HG03025 (cell line): ENCODE data around the gene CMBL.

ENCODE experiments used
- ATAC-seq: cut with Tn5 transposase; IDR thresholded peaks from one replicate; pipeline ENCODE4 v1.9.1; 2021; ENCODE audit warnings: mild to moderate bottlenecking, moderate library complexity; ENCODE audit not compliant: unreplicated experiment, low FRiP score

Gene CMBL

DNA sequence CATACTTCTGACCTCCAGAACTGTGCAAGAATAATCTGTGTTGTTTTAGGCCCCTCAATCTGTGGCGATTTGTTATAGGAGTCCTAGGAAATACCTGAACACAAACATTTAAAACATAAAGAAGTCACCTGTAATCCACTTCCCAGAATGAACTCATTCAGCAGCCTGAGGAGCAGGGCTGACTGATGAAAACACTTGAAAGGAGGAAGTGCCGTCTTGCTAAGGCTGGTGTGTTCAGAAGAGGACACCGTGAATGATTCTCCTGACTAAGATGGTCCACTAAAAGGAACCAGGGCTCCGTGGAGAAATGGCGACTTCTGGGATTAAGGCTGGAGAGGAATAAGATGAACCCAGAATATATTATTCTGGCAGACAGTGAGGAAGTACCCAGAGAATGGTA is 27.1 kb upstream of the CMBL start:
- ATAC-seq = no peak

DNA sequence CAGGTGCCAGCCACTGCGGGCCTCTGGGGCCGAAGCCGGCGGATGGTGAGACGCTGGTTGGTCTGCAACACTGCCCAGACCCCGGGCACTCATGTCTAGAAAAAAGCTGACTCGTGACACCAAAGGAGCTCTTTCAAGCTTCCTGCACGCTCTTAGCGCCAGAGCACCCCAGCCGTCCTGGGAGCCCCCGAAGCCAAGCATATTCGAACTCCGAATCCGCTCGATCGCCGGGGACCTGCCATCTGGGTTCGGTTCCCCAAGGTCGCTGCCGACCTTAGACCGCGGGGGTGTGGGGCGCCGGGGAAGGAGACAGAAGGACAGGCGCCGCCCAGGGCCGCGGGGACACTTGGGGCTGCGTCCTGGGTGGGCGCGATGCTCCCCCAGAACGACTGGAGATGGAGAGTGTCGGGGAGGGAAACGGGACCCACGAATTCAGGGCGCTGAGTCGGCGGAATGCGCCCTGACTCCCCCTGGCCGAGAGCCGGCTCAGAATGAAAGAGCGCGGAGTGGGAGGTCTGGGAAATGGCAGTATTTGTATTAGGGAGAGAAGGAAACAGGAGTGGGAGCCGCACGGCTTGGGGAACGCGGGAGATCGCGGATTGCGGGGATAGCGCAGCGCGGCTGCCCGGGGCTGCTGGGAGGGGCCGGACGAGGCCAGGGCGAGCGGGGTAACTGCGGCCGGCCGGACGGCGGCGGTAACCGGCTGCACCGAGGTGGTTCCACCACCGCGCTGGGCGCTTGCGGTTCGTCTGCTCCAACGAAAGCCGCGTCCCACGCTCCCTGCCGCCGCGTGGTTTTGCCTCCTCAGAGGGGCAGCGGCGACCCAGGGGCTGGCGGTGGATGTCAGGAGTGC is 25.7 kb upstream of the CMBL start:
- no peak for ATAC-seq

- no peak for ATAC-seq
Observed at GRCh38 chr5:10332301-10332700, 24.6 kb upstream of the CMBL start.

DNA sequence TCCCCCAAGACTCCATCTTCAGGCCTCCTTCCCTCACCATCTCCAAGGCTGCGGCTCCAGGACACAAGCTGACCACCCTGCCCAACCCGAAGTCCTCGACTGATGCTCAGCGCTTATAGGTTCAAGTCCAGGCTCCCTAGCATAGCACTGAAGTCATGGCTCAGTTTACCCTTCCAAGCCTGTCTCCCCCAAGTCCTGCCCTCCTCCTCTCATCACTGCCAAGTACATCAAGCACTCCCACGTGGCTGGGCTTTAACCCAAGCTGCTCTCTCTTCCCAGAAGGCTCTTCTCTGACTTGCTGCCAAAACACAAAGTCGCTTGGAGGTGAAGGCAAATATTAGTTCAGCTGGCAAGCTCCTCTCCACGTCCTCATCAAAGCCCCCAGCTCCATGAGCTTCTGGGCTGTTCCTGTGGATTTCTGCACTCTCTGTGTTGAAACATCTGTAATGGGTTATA is 23.7 kb upstream of the CMBL start:
- ATAC-seq = no peak

GRCh38 chr5:10330511-10331230 is 23.0 kb upstream of the CMBL start:
- no peak for ATAC-seq

- ATAC-seq = no peak
Observed at GRCh38 chr5:10329820-10330481, 22.2 kb upstream of the CMBL start.

DNA sequence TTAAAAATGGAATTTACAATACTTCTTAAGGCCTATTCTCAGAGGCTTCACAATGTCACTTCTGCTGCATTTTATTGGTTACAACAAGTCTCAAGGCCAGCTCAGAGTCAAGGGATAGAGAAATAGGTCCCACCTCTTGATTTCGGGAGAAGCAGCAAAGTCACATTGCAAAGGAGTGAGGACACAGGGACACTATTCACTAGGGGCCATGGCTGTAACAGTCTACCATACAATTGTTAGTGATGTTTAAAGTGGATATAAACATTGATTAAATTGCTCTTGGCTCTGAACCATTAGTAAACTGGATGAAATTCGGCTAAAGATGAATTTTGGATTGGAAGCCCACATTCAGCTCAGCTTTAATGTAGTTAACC is 21.7 kb upstream of the CMBL start:
- ATAC-seq = no peak

DNA sequence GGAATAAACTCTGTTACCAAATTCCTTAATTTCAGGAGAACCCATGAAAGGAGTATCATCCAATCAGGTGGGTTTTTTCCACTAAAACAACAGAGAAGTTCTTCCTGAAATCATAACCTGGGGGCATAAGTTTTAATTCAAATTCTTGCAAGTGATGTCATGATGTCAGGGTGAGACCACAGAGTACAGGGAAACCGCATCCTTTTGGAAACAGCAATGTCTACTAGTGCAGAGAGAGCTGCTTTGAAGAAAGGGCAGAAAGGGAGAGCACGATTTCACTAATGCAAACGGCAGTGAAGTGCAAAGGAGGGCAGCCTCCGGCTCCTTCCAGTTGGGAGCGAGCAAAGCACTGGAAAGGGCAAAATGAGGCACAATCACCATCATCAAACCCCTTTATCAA is 20.6 kb upstream of the CMBL start:
- no peak for ATAC-seq

DNA sequence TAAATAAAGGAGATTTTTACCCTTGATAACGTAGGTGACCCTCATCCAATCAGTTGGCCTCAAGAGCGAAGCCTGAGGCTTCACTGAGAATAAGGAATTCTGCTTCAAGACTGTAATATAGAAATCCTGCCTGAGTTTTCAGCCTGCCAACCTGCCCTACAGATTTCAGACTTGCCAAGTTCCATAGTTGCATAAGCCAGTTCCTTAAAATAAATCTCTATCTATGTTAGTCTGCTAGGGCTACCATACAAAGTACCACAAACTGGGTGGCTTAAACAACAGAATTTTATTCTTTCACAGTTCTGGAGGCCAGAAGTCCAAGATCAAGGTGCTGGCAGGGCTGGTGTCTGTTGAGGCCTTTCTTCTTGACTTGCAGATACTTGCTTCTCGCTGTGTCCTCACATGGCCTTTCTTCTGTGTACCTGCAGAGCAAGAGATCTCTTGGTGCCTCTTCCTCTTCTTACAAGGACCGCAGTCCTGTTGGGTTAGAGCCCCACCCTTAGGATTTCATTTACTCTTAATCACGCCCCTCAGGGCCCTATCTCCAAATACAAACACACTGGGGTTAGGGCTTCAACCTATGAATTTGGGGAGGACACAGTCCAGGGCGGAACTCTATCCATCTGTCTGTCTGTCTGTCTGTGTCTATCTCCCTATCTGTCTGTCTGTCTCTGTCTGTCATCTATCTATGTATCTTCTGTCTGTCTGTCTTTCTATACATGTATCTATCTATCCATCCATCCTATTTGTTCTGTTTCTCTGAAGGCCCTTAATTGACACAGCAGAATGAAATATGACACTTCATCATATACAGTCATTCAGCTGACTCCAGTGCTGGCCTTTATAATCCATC is 17.0 kb upstream of the CMBL start:
- no peak for ATAC-seq

DNA sequence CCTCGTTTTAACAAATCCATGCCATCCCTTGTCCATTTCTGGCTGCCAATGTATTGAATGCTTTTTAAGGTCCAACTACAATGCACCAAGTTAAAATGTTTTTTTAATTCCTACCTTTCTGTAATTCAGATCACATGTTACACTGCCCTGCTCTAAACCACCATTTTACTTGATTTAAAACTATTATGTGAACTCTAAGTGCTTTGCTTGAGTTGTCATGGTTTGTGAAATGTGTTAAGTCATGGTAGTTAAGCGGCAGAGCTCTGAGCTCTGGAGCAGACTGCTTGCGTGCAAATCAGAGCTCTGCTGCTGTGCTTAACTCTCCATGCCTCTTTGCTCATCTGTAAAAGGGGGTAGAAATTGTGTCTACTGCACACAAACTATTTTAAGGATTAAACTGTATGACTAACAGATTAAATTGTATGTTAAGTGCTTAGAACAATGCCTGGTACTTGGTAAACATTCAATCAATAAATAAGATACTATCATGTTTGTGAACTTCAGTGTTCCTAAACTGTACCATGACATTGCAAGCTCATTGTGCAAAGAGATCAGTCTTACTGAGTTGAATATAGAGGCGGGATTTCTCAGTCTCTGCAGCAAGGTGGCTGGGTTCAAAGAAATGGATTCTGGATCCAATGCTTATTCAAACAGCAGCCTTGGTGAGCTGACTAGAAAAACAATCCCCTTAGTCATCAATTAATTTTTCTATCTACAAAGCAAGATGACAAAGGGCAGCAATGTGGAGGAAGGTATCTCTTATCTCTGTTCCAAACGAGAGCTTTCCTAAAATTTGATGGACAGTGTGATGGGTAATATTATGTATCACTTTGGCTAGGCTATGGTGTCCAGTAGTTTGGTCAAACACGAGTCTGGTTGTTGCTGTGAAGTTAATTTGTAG is 16.1 kb upstream of the CMBL start:
- no peak for ATAC-seq

GRCh38 chr5:10321882-10322281 is 14.2 kb upstream of the CMBL start:
- no peak for ATAC-seq

DNA sequence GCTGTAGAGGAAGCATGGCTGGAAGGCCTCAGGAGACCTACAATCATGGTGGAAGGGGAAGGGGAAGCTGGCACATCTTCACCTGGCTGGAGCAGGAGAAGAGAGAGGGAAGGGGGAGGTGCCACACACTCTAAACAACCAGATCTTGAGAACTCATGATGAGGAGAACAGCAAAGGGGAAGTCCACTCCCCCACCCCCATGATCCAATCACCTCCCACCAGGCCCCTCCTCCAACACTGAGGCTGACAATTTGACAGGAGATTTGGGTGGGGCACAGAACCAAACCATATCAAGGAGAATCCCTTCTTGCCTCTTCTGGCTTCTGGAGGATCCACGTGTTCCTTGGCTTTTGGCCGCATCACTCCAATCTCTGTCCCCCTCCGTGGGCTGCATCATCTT is 13.1 kb upstream of the CMBL start:
- no peak for ATAC-seq

DNA sequence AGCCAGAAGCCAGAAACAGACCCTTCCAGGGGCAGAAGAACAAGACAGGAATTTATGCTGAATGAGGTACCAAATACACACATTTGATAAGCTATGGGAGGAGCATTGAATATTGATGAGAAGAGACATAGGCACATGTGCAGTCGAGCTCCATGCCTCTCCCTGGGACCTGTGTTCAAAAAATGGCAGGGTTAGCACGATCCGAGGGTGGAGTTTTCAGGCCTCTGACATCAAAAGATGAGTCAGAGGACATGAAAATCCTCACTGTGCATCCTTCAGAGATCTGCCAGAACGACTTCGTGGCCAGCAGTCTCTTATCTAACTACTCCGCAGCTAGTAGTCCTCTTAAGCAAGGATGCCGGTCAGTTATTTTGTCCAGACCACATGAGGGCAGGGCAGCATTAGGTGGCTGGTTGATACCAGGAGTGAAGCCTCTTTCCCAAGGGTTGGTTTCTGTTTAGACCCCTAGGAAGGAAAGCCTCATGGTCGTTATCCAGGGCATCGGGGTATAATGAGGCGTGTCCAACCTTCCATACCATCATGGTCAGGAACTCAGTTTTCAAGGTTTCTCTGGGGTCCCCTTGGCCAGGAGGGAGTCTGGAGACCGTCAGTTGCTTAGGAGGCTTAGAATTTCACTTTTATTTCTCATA is 11.6 kb upstream of the CMBL start:
- no peak for ATAC-seq

- no peak for ATAC-seq
Observed at GRCh38 chr5:10317825-10318682, 10.4 kb upstream of the CMBL start.

DNA sequence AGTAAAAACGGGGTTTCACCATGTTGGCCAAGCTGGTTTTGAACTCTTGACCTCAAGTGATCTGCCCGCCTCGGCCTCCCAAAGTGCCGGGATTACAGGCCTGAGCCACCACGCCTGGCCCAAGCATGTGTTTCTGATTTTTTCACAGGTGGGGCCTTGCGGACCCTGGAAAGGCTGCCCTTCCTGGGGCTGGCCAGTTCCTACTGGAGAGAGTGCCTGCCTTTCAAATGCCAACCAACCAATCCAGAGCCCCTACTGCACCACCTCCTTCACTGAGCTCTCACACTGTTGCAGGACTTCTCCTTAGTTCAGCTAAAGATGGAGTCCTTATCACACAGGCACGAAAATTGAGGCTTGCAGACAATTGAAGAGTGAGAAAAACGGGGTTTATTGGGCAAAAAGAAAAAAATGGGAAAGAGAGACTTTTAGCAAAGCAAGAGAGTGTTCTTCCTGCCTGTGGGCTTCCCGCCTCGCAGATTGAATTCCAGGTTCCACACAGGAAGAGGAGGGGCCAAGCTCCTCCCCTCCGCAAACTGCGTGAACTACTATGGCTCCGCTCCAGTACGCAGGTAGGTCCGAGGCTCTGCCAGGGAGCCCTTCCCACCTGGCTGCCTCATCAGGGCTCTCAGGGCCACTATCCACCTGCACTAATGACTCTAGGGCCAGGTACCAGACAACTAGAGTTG is 8.3 kb upstream of the CMBL start:
- no peak for ATAC-seq

DNA sequence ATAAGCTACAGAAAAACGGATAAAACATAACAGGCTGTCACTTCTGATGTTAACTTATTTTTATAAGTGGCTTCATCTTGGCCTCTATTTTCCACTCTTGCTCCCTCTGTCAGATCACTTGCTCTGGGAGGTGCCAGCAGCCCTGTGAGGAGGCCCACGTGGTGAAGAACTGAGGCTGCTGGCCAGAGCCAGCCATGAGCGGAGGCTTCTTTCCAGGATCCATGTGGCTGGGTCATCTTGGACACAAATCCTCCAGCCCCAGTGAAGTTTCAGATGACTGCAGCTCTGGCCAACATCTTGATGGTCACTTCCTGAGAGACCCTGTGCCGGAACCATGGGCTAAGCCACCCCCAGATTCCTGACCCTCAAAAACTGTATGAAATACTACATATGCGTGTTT is 7.5 kb upstream of the CMBL start:
- ATAC-seq = no peak

DNA sequence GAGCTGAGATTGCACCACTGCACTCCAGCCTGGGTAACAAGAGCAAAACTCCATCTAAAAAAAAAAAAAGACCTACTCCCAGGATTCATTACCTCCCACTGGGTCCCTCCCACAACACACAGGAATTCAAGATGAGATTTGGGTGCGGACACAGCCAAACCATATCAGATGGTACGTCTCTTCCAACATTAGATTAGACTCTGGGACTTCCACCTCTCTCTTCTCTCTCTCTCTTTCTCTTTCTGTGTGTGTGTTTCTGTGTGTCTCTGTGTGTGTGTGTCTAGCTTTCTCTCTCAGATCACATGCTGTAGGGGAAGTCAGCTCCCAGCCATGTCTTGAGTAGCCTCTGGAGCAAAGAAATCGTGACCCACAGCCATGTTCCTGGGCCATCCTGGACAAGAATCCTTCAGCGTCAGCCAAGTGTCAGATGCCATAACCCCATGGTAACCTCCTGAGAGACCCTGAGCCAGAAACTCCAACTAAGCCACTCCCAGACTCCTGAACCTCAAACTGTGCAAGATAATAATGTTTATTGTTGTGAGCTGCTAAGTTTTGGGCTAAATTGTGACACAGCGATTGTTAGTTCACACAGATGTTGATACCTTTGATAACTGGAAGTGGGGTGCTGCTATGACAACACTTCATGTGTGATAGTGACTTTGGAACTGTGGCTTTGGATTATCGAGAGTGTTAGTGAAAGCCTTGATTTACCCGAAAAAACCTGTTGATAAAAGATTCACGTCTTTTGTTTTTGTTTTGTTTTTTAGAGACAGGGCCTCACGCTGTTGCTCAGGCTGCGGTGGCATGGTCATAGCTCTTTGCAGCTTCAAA is 4.1 kb upstream of the CMBL start:
- ATAC-seq = no peak
